HepG2 (cell line): ENCODE data around the gene AUTS2.

Source experiments
- CTCF ChIP-seq: sonication (generic); formaldehyde crosslinking; IDR thresholded peaks from 2 replicates; pipeline ENCODE4 v1.5.0; 2020; ENCODE audit warnings: mild to moderate bottlenecking, missing genetic modification reagents, moderate library complexity
- TAF1 ChIP-seq: sonication (generic); formaldehyde crosslinking; IDR thresholded peaks from 2 replicates; pipeline ENCODE4 v1.4.0; 2020; ENCODE audit warnings: missing genetic modification reagents

GRCh38 chr7:70711452-70711851 is 1113.2 kb downstream of the AUTS2 start:
- TF ChIP-seq TAF1 (no peak), CTCF (no peak)
